GM18511 (cell line): Measurements from ENCODE around the gene S100A7.
"Not testable (repeated sequence)": the region's sequence is repeated elsewhere in the genome, so short reads cannot be mapped to it uniquely, and the experiment has no call there.

Experiments
- ATAC-seq: cut with Tn5 transposase; IDR thresholded peaks from one replicate; pipeline ENCODE4 v1.9.1; 2021; ENCODE audit warnings: mild to moderate bottlenecking, moderate library complexity; ENCODE audit not compliant: unreplicated experiment

Gene S100A7

DNA sequence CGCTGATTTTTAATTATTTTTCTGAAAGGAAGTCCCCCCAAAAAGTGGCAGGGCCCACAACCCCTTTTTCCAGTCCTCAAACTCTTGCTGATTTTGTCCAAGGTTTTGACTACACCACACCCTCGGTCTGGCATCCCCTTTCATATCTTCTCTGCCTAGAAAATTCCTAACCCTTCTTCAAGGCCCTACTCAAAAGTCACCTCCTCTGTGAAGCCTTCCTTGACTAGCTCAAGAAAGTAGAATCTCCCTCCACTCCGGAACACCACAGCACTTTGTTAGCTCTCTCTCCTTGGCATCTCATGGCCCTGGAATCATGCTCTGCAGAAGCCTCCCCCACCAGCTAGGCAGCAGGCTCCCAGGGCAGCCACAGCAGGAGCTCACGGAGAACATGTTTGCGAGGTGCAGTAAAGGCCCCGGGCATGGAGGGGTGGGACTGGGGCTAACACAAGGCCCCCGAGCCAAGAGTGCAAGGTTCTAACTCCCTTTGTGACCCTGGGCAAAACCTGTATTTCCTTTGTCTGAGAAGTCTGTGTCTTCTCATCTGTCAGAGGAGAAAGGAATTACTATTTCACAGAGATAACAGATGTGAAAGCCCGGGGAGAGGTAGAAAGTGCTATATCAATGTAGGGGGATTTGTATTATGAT is 17.7 kb upstream of the S100A7 start:
- no peak for ATAC-seq

DNA sequence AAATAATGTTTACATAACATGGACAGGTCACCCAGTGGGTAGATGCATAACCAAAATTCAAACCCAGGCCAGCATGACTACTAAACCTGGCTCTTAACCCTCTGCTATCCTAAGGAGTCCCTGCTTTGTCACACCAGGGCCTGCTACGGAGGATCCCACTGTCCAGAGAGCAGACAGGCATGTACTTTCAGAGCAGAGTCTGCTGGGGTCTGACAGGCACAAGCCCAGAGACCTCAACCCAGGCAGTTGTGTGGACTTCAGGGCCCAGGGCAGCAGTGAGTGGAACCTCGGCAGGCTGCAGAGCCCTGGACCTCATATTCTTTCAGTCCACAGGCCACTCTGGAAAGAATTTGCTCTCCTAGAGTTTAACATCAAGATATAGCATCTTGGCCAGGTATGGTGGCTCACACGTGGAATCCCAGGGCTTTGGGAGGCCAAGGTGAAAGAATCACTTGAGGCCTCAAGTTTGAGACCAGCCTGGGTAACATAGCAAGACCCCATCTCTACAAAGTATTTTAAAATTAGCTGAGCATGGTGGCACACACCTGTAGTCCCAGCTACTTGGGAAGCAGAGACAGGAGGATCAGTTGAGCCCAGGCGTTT is 16.1 kb upstream of the S100A7 start:
- no peak for ATAC-seq

- no peak for ATAC-seq
Observed at GRCh38 chr1:153475282-153475681, 14.8 kb upstream of the S100A7 start.

DNA sequence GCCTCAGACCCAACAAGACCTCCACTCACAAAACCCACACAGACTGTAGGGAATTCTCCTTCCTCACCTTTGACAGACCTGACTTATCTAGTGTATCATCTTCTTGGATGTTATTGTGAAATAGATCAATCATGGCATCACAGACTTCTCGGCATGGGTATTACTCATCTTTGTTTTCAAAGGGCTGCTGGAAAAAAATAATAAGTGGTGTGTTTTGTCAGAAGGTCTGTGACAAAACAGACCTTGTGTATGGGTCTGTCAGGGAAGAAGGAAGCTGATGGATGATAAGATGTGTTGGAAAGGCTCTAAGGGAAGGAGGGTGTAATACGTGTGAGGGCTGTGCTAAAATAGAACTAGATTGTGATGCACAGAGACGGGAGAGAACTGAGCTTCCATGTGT is 13.9 kb upstream of the S100A7 start:
- ATAC-seq = no peak

DNA sequence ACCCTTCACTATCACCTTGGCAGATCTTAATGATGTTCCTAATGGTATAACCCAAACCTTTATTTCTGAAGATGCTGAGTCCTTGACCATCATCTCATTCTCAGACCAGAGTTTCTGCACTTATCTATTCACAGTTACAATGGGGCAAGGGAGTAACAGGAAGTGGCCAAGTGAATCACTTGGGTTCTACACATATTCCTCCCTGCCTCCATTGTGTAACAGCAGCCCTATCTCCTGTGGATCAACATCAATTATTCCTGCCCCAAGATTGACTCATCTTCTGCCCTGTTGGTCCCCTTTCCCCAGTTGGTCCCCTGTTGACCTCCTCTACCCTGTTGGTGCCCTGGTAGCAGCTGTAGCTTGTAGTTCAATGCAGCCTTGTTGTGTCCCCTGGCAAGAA is 10.3 kb upstream of the S100A7 start:
- ATAC-seq = no peak

DNA sequence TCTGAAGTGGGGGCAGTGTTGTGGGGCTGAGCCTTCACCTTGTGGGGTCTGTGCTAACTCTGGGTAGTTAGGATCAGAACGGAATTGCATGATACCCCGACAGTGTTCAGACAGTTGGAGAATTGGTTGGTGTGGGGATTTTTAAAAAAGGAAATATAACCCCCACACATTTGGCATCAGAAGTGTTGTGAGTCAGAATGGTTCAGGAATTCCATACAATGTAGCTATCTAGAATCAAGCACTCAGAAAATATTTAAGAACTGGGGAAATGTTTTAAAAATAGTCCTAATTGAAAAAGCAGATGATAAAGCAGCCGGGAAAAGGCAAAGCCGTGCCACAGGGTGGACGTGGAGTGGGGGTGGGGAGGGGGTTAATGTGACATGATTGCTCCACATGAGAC is 6.5 kb upstream of the S100A7 start:
- no peak for ATAC-seq

- ATAC-seq = no peak
Observed at GRCh38 chr1:153465811-153466636, 5.6 kb upstream of the S100A7 start.

DNA sequence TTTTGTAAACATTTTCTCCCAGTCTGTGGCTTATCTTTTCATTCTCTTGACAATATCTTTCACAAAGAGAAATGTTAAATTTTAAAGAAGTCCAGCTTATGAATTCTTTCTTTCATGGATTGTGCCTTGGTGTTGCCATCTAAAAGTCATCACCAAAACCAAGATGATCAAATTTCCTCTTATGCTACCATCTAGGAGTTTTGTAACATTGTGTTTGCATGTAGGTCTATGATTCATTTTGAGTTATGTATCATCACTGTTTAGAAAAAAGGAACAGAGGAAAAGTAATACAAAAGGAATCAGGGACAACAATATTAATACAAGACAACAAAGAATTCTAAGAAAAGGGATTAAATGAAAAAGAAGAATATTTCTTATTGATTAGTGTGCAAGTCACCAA is 2.3 kb upstream of the S100A7 start:
- not testable (repeated sequence) for ATAC-seq

GRCh38 chr1:153459655-153460054 is 796 bp downstream of the S100A7 start:
- ATAC-seq = no peak

DNA sequence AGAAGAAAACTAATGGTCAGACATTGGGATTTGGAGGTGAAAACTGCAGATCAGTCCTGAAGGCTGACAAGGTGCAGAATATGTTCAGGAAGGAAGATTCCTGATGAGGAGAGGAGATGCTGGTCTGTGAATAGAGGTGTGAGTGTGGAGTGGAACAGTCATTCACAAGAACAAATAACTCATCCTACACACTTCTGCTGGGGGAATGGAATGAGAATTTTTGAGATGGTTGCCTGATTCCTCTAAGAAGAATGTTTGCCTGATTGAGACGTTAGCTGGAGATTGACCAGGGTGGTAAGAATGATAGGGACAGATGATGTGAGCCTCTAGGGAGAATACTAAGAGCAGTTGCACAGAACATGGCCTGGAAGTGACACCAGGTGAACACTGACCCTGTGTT is 4.1 kb downstream of the S100A7 start:
- ATAC-seq = no peak

- not testable (repeated sequence) for ATAC-seq
Observed at GRCh38 chr1:153448851-153449250, 11.6 kb downstream of the S100A7 start.

GRCh38 chr1:153447498-153448170 is 12.8 kb downstream of the S100A7 start:
- no peak for ATAC-seq

DNA sequence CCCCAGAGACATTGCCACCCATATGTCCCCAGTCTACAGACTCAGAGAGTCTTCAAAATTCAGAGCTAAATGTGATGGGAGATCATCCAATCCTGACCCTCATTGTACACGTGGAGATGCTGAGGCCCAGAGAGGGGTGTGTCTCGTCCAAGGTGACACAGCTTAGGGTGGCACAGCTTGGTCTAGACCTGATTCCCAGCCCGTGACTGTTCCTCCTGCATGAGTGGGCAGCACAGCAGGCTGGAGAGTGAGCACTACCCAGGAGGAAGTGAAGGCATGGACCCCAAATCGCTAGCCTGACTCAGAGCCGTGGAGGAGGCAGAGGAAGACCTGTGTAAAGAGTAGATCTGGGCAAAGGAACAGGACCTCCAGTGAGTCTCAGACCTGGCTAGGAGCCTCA is 16.4 kb downstream of the S100A7 start:
- no peak for ATAC-seq

GRCh38 chr1:153443486-153443885 is 17.0 kb downstream of the S100A7 start:
- no peak for ATAC-seq

- ATAC-seq = no peak
Observed at GRCh38 chr1:153441238-153441755, 19.2 kb downstream of the S100A7 start.

DNA sequence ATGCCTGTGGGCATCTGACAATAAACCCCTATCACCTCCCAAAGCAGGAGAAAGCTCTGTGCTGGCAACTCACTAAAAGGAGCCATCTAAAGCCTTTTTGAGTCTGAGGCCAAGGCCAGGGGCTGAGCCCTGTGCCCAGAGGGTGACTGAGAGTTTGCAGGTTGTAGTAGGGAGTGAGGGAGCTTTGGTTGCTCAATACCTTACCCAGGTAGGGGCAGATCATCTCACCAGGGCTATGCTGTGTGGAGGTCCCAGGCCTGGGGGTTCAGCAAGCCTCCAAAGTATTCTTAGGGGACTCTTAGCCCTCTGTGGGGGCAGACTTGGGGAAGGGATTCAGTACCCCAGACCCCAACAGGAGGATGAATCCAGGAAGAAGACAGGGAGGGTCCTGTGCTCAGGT is 21.2 kb downstream of the S100A7 start:
- no peak for ATAC-seq

DNA sequence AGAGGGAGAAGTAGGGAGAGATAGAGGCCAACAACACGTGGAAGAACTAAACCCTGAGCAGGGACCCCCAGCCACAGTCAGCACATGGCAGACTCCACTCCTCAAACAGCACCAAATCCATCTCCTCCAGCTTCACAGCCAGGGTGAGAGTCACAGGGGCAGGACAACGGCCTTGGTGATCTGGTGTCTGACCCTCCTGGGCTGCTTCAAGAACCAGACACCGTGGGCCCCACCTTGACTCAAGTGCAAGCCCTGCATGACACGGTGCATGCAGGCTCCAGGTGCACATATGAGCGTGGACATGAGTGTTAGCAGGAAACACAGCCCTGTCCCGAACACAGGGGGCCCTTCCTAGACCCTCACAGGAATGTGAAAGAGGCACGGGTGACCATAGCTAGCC is 21.9 kb downstream of the S100A7 start:
- no peak for ATAC-seq

DNA sequence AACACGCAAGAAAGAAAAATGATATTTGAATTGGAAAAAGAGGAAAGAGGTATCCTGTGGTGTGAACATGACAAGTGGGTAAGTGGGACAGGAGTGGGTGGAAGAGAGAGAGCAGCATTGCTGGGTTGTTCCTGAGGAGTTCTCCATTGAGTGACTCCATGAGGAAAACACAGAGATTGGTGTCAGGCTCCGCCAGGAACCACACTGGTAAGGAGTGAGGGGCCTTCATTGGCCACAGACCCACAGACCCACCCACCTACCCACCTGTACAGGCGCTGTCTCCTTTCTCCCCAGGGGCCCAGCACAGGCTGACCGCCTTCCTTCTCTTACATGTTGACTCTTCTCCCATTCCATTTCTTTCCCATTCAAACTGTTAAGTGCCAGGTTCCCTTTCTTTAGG is 23.2 kb downstream of the S100A7 start:
- no peak for ATAC-seq

DNA sequence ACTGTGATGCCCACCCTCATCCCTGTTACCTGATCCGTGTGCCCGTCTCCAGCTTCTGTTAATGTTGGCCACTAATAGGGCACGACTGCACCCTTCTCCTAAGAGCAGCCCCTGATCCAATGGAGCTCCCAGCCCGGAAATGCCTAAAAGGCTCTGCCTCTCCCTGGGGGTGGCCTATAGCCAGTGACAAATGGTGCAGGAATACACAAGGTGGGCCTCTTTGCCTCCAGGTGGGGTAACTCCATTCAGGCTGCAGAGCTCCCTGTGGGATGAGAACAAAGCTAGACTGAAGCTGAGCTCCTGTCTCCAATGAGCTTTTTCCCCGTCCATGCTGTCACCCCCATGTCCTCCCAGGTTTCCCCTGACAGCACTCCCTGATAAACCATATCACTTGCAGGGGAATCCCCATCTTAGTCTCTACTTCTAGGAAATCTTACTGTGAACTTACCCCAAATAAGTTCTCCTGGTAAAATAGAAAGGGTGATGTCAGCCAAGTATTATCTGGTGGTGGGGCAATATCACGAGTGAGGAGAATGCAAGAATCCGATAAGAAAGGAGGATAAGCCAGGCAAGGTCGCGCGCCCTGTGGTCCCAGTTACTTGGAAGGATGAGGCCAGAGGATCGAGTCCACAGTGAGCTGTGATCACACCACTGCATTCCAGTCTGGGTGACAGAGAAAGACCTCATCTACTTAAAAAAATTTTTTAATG is 25.6 kb downstream of the S100A7 start:
- no peak for ATAC-seq

GRCh38 chr1:153432874-153433681 is 27.4 kb downstream of the S100A7 start:
- ATAC-seq = no peak
